CD4-positive, alpha-beta T cell (primary cell): ENCODE measurements around the gene S100P. TPM values are rescaled to one million over a fixed set of nuclear protein-coding genes. Genes with fewer than 3 reads are reported as not detected.

Source experiments
- ATAC-seq: fragments of 200-7000 bp; cut with Tn5 transposase; one replicate; pipeline ENCODE4 v1.10.0; 2022; ENCODE audit warnings: mild to moderate bottlenecking; ENCODE audit not compliant: poor library complexity
- CTCF ChIA-PET: fragments of 350-600 bp; sonication (Branson Sonifier 250); formaldehyde crosslinking; loops from one replicate; lab custom pipeline; 2021; ENCODE audit warnings: antibody characterized with exemption, inconsistent platforms; lab: Charles Lee
- POLR2A ChIA-PET: fragments of 350-600 bp; sonication (Branson Sonifier 250); formaldehyde crosslinking; loops from one replicate; lab custom pipeline; 2021; ENCODE audit warnings: antibody characterized with exemption, inconsistent platforms; lab: Charles Lee
- DNase-seq, 14 experiments: peaks; one replicate each; pipeline ENCODE4 v3.0.0-alpha.2; 2013 to 2020; ENCODE audit warnings: mixed read lengths in 2 of 14
- H3K27ac ChIP-seq, 2 donors: one replicate each; pipeline versions ENCODE4 v1.5.1 to v1.7.0; 2013; ENCODE audit warnings: low read length in 2 of 2, low read depth in 1 of 2, mild to moderate bottlenecking in 1 of 2
- H3K27me3 ChIP-seq, 2 experiments: 1 replicate in 1 of 2; 2 replicates in 1 of 2; pipeline versions ENCODE4 v1.6.1 to v1.7.0; 2013; ENCODE audit warnings: low read length in 2 of 2, control low read depth in 1 of 2, mild to moderate bottlenecking in 1 of 2, moderate library complexity in 1 of 2; ENCODE audit not compliant: insufficient read depth in 2 of 2, control insufficient read depth in 1 of 2
- H3K36me3 ChIP-seq: one replicate; pipeline ENCODE4 v1.6.1; 2013; ENCODE audit warnings: low read length, control low read depth; ENCODE audit not compliant: insufficient read depth
- H3K4me1 ChIP-seq: one replicate; pipeline ENCODE4 v1.6.1; 2013; ENCODE audit warnings: low read length, control low read depth; ENCODE audit not compliant: insufficient read depth
- H3K4me3 ChIP-seq: one replicate; pipeline ENCODE4 v1.5.1; 2013; ENCODE audit warnings: mild to moderate bottlenecking, low read length, moderate library complexity
- H3K9me3 ChIP-seq, 2 experiments: 1 replicate in 1 of 2; 2 replicates in 1 of 2; pipeline versions ENCODE4 v1.6.1 to v1.7.0; 2013; ENCODE audit warnings: low read length in 2 of 2, mild to moderate bottlenecking in 2 of 2, control low read depth in 1 of 2, moderate library complexity in 1 of 2; ENCODE audit not compliant: control insufficient read depth in 1 of 2, insufficient read depth in 1 of 2
- H3K27ac Mint-ChIP-seq: one replicate; pipeline ENCODE4 v1.8.0; 2020; ENCODE audit warnings: mixed read lengths
- H3K27me3 Mint-ChIP-seq: one replicate; pipeline ENCODE4 v1.8.0; 2021; ENCODE audit warnings: mixed read lengths
- H3K36me3 Mint-ChIP-seq: one replicate; pipeline ENCODE4 v1.8.0; 2021; ENCODE audit warnings: low read depth, mixed read lengths
- H3K4me1 Mint-ChIP-seq: one replicate; pipeline ENCODE4 v1.8.0; 2021; ENCODE audit warnings: low read depth, mixed read lengths
- H3K4me3 Mint-ChIP-seq: one replicate; pipeline ENCODE4 v1.8.0; 2020; ENCODE audit warnings: mild to moderate bottlenecking, mixed read lengths
- H3K9me3 Mint-ChIP-seq: one replicate; pipeline ENCODE4 v1.8.0; 2020; ENCODE audit warnings: mixed read lengths
- CTCF ChIP-seq: fragments of 200-600 bp; IDR thresholded peaks from one replicate; pipeline ENCODE4 v1.8.0; 2022; ENCODE audit warnings: antibody characterized with exemption, mild to moderate bottlenecking
- intact Hi-C, 2 experiments: fragments of 100-400 bp; cut with DNase I in 1 of 2; cut with micrococcal nuclease in 1 of 2; formaldehyde crosslinking; loops; one replicate each; pipeline versions ENCODE4 v1.15.1 to v1.9.0; 2023 to 2025; cut with DNase I, micrococcal nuclease
- total RNA-seq, 174 experiments: library from RNA in 2 of 174; stranded (reverse) in 2 of 174; gene quantifications; one replicate each; pipeline ENCODE4 v1.2.3 and lab custom pipeline; 2021 to 2026

Gene S100P
- total RNA-seq, 2 experiments from 2014 or later: 0.58 to 2.8 TPM

DNA sequence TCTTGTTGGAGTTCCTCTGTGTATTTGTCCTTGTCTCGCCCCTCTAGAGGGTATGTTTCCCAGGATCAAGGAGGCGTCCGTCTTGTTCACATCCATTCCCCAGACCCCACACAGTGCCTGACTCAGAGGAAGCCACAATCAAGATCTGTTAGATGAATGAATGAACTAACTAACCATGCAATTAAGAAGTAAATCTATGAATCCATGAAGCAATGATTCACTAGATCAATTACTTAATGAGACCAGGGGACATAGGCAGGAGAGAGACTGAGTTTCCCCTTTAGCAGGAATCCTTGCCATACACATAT lies 34.2 kb downstream of the S100P start:
- DNase-seq (no peak), ATAC-seq (no peak)
- POLR2A ChIA-PET: interaction anchor here (0.6 to 1.7 kb wide), 2 partner anchors 10 to 87 kb away, joined by 3 to 4 read pairs; partner anchors contain the start of gene MRFAP1
- Mint-ChIP-seq H3K27ac (peak overlapping the region; percentile 6), H3K4me3 (no peak overlapping the region), H3K36me3 (no peaks in the 10 kb centered on the region), H3K4me1 (peaks cover 12% of the 10 kb centered on the region), H3K9me3 (no peaks in the 10 kb centered on the region), H3K27me3 (no peaks in the 10 kb centered on the region)
- TF ChIP-seq CTCF: no peak
- intact Hi-C loops: no loop called here
- Histone ChIP-seq H3K27me3 (no peaks in the 10 kb centered on the region), H3K36me3 (no peaks in the 10 kb centered on the region), H3K4me1 (peaks cover 7% of the 10 kb centered on the region), H3K27ac (no peak overlapping the region), H3K9me3 (no peaks in the 10 kb centered on the region), H3K4me3 (no peak overlapping the region)
- CTCF ChIA-PET: no interaction called here

- intact Hi-C loops: no loop called here
- no peak for TF ChIP-seq CTCF
- H3K27ac Mint-ChIP-seq: peak overlapping the region; percentile 6
- no peaks in the 10 kb centered on the region for H3K9me3 Mint-ChIP-seq
- Histone ChIP-seq H3K27ac (no peak overlapping the region), H3K4me1 (peaks cover 7% of the 10 kb centered on the region), H3K27me3 (no peaks in the 10 kb centered on the region), H3K36me3 (no peaks in the 10 kb centered on the region), H3K4me3 (no peak overlapping the region), H3K9me3 (no peaks in the 10 kb centered on the region)
- H3K4me3 Mint-ChIP-seq: no peak overlapping the region
- H3K27me3 Mint-ChIP-seq: no peaks in the 10 kb centered on the region
- ChIA-PET CTCF (no interaction called here), POLR2A (no interaction called here)
- no peak for ATAC-seq
- H3K4me1 Mint-ChIP-seq: peaks cover 12% of the 10 kb centered on the region
- no peaks in the 10 kb centered on the region for H3K36me3 Mint-ChIP-seq
- DNase-seq: no peak
These were observed 34.8 kb downstream of the S100P start for GRCh38 chr4:6728320-6729029.

- Histone ChIP-seq H3K9me3 (no peaks in the 10 kb centered on the region), H3K4me1 (peaks cover 7% of the 10 kb centered on the region), H3K36me3 (no peaks in the 10 kb centered on the region), H3K27me3 (no peaks in the 10 kb centered on the region), H3K4me3 (no peak overlapping the region), H3K27ac (no peak overlapping the region)
- intact Hi-C loops: no loop called here
- POLR2A ChIA-PET: no interaction called here
- CTCF ChIA-PET: no interaction called here
- H3K4me1 Mint-ChIP-seq: peaks cover 12% of the 10 kb centered on the region
- ATAC-seq: no peak
- DNase-seq: no peak
- TF ChIP-seq CTCF: no peak
- no peaks in the 10 kb centered on the region for H3K9me3 Mint-ChIP-seq
- H3K27me3 Mint-ChIP-seq: no peaks in the 10 kb centered on the region
- no peak overlapping the region for H3K4me3 Mint-ChIP-seq
- H3K36me3 Mint-ChIP-seq: no peaks in the 10 kb centered on the region
- H3K27ac Mint-ChIP-seq: no peak overlapping the region
These were observed 37.1 kb downstream of the S100P start for GRCh38 chr4:6730603-6731317.
